Measurements from ENCODE around the gene SPX.

The SPX gene

DNA sequence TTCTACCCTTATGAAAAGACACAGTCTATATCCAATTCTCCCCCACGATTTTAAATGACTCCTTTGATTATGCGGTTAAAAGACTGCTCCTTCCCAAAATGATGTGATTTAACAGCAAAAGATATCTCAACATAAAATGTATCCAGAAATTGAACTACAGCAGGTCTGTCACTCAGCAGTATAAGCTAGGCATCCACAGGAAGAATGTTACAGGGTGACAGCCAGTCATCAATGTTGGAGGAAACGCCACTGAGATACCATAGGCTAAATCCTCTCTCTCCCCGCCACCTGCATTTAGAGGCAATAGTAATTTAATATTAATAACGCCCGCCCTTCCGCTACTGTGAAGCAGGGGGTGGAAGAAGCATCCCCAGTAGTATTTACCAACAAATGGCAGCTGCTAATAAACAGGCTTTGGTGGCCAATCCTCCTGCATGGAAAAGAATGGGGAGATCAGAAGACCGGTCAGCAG is 25.3 kb upstream of the SPX start:
- Histone ChIP-seq H3K27ac (ENCODE audit: low read length) (peak overlapping the region; percentile 73), H4K20me1 (ENCODE audit: insufficient read depth, low read length) (peaks cover 5% of the 10 kb centered on the region; the same call in 1 of the 2 replicates), H3K27me3 (ENCODE audit: insufficient read depth, low read length, poor library complexity) (no peaks in the 10 kb centered on the region), H2AFZ (ENCODE audit: low read depth, low read length) (peak overlapping the region; percentile 81), H3K36me3 (ENCODE audit: insufficient read depth, low read length) (peaks cover 34% of the 10 kb centered on the region), H3K9ac (ENCODE audit: low read depth, low read length) (peak overlapping the region; percentile 88), H3K4me1 (ENCODE audit: insufficient read depth, low read length) (peaks cover 44% of the 10 kb centered on the region), H3K9me3 (ENCODE audit: insufficient read depth, low read length, severe bottlenecking) (no peaks in the 10 kb centered on the region), H3K4me3 (ENCODE audit: low read depth in 1 of 2, low read length in 2 of 2) (peak overlapping the region; percentile 83 to 98), H3K79me2 (ENCODE audit: insufficient read depth, low read length) (peaks cover 69% of the 10 kb centered on the region), H3K4me2 (ENCODE audit: insufficient read depth, low read length) (peak overlapping the region; percentile 87)
- DNase-seq (no peak), ATAC-seq (ENCODE audit: insufficient read depth, low read depth) (no peak)
- TF ChIP-seq EZH2 (IDR thresholded peaks at IDR 0.05; ENCODE audit: borderline replicate concordance, low read depth, low read length, severe bottlenecking): no peak
- TF ChIP-seq CTCF (IDR thresholded peaks at IDR 0.05; ENCODE audit: borderline replicate concordance, extremely low read depth, low read length, poor library complexity, severe bottlenecking): no peak

- H3K4me3 ChIP-seq (ENCODE audit: low read depth in 1 of 2, low read length in 2 of 2): peak within 1 kb of the TSS; percentile 83 to 98
- peaks cover 5% of the 10 kb centered on the region; the same call in 1 of the 2 replicates for H4K20me1 ChIP-seq (ENCODE audit: insufficient read depth, low read length)
- H3K9me3 ChIP-seq (ENCODE audit: insufficient read depth, low read length, severe bottlenecking): no peaks in the 10 kb centered on the region
- DNase-seq: peak; percentile 93
- peak; percentile 94 for ATAC-seq (ENCODE audit: insufficient read depth, low read depth)
- peaks cover 27% of the 10 kb centered on the region for H3K36me3 ChIP-seq (ENCODE audit: insufficient read depth, low read length)
- peaks cover 44% of the 10 kb centered on the region for H3K4me1 ChIP-seq (ENCODE audit: insufficient read depth, low read length)
- no peaks in the 10 kb centered on the region for H3K27me3 ChIP-seq (ENCODE audit: insufficient read depth, low read length, poor library complexity)
- H3K79me2 ChIP-seq (ENCODE audit: insufficient read depth, low read length): peaks cover 76% of the 10 kb centered on the region
- peak within 1 kb of the TSS; percentile 96 for H2AFZ ChIP-seq (ENCODE audit: low read depth, low read length)
- peak within 1 kb of the TSS; percentile 87 for H3K4me2 ChIP-seq (ENCODE audit: insufficient read depth, low read length)
- no peak for TF ChIP-seq EZH2 (IDR thresholded peaks at IDR 0.05; ENCODE audit: borderline replicate concordance, low read depth, low read length, severe bottlenecking)
- no peak for TF ChIP-seq CTCF (IDR thresholded peaks at IDR 0.05; ENCODE audit: borderline replicate concordance, extremely low read depth, low read length, poor library complexity, severe bottlenecking)
- H3K27ac ChIP-seq (ENCODE audit: low read length): peak within 1 kb of the TSS; percentile 76
- H3K9ac ChIP-seq (ENCODE audit: low read depth, low read length): peak within 1 kb of the TSS; percentile 88
These were observed 24.6 kb upstream of the SPX start, which contains the start of the genes GOLT1B and RECQL for GRCh38 chr12:21501258-21502163. TSS of gene GOLT1B (plus strand) at chr12:21501789. CDS start at chr12:21501924, 135 bp downstream. TSS of gene RECQL (minus strand) at chr12:21501635. CDS start at chr12:21499570, 2,065 bp downstream.

- H3K27me3 ChIP-seq (ENCODE audit: insufficient read depth, low read length, poor library complexity): no peaks in the 10 kb centered on the region
- H3K4me2 ChIP-seq (ENCODE audit: insufficient read depth, low read length): peak overlapping the region; percentile 62
- peak overlapping the region; percentile 96 for H2AFZ ChIP-seq (ENCODE audit: low read depth, low read length)
- H3K9me3 ChIP-seq (ENCODE audit: insufficient read depth, low read length, severe bottlenecking): no peaks in the 10 kb centered on the region
- H3K36me3 ChIP-seq (ENCODE audit: insufficient read depth, low read length): peaks cover 21% of the 10 kb centered on the region
- DNase-seq (peak; percentile 42), ATAC-seq (ENCODE audit: insufficient read depth, low read depth) (no peak; the same call in 1 of the 3 replicates)
- H3K4me3 ChIP-seq (ENCODE audit: low read depth in 1 of 2, low read length in 2 of 2): peak overlapping the region; percentile 83 to 98
- H3K79me2 ChIP-seq (ENCODE audit: insufficient read depth, low read length): peaks cover 81% of the 10 kb centered on the region
- H3K9ac ChIP-seq (ENCODE audit: low read depth, low read length): peak overlapping the region; percentile 88
- peak overlapping the region; percentile 76 for H3K27ac ChIP-seq (ENCODE audit: low read length)
- peaks cover 44% of the 10 kb centered on the region for H3K4me1 ChIP-seq (ENCODE audit: insufficient read depth, low read length)
- no peak for TF ChIP-seq EZH2 (IDR thresholded peaks at IDR 0.05; ENCODE audit: borderline replicate concordance, low read depth, low read length, severe bottlenecking)
- TF ChIP-seq CTCF (IDR thresholded peaks at IDR 0.05; ENCODE audit: borderline replicate concordance, extremely low read depth, low read length, poor library complexity, severe bottlenecking): no peak
- peaks cover 5% of the 10 kb centered on the region; the same call in 1 of the 2 replicates for H4K20me1 ChIP-seq (ENCODE audit: insufficient read depth, low read length)
These were observed 24.0 kb upstream of the SPX start for GRCh38 chr12:21502164-21502496.
